Activated CD8-positive, alpha-beta memory T cell treated with anti-CD3 and anti-CD28 coated beads, Interleukin-2, amount 50 U/mL, for 24 hours (primary cell): ENCODE results near the gene TTC21A.

Source experiments
- DNase-seq: peaks from one replicate; pipeline ENCODE4 v3.0.0-alpha.2; 2020; ENCODE audit errors: extremely low read depth

The TTC21A gene

DNA sequence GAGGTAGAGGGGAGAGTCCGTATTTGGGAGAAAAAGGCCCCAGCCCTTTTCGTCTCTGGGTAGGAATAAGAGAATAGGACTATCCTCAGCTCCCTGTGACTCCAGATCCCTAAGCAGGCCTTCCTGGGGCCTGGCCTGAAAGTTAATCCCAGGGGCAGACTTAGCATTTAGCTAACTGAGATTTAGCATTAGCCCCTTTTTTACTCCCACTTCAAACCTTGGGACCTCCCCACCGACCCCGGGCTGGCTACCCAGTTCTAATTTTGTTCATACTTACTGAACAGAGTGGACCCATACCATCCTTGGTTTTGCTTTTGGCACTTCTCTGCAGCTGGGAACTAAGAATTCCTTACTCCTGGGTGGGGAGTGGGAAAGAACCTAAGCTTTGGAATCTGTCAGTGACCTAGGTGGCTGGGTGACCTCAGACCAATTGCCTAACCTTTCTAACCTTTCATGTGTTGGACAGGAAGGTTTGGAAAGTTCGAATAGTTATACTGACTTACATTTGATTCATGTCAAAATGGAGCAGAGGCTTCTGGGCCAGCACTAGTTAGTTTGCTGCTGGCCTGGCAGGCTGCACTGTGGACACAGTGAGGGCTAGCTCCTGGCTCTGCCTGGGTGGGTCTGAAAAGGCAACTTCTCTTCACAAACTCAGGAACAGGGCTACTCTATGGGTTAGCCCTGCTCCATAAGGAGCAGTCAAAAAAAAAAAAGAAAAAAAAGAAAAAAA, 11.6 kb downstream of the TTC21A start:
- no peak for DNase-seq

DNA sequence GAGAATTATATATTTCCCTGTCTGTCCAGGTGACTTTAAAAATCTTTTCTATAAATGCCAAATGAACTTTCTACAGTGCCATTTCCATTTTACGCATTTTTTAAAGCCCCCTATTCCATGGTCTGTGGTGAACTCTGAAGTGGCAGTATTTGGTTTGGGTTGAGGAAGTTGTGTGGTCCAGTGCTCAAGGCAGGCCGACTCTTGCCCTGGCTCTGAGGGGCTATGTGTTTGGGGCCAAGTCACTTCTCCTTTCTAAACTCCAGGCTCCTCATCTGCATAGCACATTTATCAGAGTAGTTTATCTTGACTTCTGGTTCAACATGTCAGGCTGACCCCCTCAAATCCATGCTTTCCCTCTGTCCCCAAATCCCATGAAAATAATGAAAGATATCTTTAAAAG, 14.1 kb downstream of the TTC21A start:
- DNase-seq, result no peak

DNA sequence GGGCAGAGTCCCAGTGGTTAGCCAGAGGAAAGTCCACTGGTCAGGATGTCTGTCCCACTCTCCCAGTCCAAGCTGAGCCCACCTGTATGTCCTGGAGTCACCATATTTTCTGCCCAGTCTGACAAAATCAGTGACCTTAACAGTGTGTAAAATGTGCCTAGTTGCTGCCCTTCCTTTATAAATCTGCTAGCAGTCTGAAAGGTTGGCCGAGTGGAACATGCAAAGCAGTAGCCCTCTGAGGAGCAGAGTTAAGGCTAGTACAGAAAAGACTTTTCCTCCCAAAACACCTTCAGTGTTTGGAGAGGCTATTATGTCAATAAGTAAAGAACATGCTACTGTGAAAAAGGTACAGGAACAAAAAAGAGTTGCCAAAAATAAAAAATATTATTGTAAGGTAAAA, 15.3 kb downstream of the TTC21A start:
- DNase-seq, result no peak

DNA sequence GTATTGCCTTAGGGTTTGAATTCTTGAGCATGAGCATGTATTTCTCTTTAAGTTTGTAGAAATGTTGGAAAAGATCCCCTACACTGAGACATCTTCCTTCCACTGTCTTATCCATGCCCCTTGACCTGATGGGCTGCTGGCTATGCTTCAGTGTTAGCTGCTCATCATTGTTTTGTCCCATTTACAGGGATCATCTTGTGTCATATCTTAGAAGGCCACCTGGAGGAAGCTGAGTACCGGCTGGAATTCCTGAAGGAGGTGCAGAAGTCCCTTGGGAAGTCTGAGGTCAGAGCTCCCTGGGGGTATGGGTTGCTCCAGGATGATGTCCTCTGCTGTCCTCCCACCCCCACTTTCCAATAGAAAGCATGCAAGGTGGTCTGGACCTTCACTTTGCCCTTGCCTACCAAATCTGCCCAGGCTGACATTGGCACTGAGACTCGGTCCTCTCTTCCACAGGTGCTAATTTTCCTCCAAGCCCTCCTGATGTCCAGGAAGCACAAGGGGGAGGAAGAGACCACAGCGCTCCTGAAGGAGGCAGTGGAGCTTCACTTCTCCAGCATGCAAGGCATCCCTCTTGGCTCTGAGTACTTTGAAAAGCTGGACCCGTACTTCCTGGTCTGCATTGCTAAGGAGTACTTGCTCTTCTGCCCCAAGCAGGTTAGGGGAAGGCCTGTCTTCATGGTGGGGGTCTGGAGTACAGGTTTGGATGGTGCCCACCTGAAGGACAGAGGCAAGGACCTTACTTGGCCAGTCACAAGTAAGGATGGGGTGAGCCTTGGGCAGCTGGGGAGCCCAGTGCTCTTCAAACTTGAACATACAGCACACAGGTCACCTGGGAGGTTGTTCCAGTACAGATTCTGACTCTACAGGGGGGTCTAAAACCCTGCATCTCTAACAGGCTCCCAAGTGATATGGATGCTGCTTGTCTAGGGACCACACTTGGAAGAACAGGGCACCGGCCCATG, 17.7 kb downstream of the TTC21A start:
- no peak for DNase-seq

DNA sequence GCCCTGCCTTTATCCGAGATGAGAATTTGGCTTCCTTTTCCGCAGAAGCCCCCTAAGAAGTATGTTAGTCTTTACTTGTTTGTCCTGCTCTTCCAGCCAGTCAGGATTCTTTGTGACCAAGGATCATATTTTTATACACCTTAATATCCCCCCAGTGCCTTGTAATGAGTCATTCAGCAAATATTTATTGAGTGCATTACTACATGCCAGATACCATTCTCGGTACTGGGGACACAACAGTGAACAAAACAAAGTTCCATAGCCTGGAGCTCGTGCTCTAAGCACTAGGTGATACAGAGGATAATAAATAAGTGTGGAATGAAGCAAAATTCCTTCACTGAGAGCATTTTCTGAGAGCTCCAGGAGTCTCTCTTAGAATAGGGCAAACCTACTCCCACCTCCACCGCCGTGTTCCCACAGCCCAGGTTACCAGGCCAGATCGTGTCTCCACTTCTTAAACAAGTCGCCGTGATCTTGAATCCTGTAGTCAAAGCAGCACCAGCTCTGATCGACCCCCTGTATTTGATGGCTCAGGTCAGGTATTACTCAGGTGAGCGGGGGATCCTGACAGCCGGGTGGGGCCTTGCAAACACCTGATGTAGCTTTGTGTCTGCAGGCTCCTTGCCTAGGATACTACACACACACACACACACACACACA, 18.5 kb downstream of the TTC21A start:
- no peak for DNase-seq

DNA sequence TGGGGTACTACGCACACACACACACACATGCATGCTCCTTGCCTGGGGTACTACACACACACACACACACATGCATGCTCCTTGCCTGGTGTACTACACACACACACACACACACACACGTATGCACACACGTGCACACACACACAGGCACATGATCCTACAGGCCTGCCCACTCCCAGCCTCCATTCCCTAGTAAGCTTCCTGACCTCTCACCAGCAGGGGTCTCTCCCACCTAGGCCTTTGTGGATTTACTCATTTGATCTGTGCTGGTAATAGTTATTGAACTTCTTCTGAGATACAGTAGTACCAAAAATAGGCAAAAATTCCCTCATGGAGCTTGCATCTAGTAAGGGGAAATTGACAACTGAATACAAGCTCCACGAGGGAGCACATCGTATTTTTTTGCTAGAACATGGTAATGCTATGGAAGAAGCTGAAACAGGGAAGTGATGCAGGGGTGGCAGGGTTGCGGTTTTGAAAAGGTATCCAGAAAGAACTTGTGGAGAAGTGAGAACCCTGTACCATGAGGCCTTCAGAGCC, 19.1 kb downstream of the TTC21A start:
- DNase-seq, result no peak

DNA sequence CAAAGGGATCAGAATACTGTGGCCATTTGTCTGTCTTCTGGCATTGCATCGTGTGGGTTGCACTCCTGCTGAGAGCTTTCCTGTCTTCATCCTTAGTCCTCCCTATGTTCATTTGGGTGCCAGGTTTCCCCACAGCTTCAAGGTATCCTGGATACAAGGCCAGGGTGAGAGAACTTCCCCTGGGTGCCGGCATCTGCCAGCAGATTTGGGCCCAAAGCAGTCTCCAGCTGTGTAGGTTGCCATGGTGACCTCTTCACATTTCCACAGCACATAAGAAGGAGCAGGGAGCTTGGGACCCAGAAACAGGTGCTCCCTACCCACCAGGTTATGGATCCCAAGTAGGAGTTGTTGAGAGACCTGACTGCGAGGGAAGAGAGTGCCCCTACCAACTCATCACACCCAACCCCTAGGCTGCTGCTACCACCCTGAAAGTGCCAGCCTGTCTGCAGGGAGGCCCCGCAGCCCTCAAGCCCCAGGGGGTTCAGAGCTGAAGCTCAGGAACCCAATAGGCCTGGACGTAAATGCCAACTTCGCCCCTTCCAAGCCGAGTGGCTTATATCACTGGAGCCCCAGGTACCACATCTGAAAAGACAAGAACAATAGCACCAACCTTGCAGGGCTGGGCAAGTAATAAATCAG, 19.9 kb downstream of the TTC21A start:
- DNase-seq, result no peak

DNA sequence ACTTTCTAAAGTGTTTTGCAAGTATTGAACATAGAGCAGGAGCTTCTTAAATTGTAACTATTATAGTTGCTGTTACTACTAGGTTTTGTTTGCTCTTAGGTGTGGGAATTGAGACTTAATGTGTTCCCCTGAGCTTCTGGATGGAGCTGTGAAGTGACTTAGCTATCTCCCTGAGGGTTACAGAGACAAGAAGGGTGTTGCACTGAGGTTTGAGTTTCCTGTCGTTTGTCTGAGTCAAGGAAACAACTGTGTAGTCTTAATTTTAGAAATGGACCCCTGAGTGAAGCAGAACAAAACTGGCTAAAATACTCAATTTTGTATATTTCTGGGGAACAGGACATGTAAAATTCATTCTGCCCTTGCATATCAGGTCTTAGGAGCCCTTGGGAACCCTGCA, 20.4 kb downstream of the TTC21A start:
- no peak for DNase-seq

DNA sequence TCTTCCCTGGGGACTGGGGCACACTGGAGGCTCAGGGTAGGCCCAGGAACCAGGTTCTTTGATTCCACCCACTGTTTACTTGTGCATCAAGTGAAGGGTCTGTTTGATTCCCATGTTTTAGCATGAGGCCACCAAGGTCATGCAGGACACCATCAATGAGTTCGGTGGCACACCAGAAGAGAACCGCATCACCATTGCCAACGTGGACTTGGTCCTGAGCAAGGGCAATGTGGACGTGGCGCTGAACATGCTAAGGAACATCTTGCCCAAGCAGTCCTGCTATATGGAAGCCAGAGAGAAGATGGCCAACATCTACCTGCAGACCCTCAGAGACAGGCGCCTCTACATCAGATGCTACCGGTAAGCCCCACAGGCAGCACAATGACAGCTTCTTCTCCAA, 21.5 kb downstream of the TTC21A start:
- no peak for DNase-seq

DNA sequence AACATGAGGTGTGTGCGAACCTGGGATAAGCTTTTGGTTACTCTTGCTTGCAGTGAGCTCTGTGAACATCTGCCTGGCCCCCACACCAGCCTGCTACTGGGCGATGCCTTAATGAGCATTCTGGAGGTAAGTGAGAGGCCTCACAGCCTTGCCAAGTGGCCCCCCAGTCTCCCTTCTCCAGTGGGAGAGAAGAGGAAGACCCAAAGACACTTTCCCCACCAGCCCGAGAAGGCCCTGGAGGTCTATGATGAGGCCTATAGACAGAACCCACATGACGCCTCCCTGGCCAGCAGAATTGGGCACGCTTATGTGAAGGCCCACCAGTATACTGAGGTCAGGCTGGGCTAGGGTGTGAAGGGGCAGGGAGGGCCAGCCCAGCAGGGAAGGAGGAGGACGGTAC, 22.5 kb downstream of the TTC21A start:
- DNase-seq, result no peak

DNA sequence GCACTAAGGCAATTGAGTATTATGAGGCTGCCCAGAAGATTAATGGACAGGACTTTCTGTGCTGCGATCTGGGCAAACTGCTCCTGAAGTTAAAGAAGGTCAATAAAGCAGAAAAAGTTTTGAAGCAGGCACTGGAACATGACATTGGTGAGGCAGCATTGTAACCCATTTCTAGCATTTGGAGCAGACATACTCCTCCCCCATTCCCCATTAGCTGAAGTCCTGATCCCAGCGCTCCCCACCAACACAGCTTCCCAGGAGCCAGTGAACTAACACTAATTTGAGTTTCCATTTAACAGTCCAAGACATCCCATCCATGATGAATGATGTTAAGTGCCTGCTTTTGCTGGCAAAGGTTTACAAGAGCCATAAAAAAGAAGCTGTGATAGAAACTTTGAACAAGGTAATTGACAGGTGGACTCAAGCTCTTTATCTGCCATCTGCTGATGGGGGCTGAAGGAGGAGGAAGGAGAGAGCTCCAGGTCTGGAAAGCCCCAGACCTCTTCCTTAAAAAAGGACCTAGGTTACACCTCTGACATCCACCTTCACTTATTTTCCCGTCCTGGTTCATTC, 23.3 kb downstream of the TTC21A start:
- DNase-seq, result no peak

DNA sequence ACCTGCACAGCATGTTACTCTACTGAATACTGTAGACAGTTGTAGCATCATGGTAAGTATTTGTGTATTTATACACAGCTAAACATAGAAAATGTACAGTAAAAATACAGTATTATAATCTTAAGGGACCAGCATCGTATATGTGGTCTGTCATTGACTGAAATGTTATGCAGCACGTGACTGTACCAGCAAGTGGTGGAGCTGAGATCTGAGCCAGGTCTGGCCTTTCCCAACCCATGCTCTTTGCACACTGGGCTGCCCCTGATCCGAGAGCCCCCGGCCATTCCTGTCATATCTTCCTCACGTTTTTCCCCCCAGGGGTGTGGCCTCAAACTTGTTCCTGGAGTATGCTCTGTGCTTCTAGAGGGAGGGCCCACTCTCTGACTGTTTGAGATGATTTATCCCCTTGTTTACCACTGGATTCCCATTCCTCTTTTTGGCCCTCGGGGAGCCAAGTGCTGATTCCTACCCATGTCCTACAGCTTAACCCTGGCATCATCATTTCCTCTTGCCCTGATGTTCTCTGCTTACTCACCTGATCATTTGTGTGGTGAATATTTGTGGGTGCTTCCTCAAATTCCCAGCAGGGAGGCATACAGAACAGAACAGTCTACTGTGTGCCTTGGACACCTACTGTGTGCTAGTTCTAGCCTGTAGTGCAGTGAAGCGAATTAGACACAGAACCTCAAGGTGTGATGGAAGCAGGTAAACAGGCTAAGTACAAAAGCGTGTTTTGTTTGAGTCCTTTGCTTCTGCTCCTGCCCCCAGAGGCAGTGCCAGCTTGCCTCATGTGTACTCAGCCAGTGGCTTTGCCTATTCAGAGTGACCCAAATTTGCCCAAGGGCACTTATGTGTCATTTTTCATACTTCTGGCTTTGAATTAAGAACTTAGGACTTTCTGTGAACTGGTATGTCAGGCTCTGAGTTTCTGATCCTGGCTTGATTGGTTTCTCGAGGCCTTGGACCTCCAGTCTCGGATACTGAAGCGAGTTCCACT, 24.9 kb downstream of the TTC21A start:
- DNase-seq, result no peak

DNA sequence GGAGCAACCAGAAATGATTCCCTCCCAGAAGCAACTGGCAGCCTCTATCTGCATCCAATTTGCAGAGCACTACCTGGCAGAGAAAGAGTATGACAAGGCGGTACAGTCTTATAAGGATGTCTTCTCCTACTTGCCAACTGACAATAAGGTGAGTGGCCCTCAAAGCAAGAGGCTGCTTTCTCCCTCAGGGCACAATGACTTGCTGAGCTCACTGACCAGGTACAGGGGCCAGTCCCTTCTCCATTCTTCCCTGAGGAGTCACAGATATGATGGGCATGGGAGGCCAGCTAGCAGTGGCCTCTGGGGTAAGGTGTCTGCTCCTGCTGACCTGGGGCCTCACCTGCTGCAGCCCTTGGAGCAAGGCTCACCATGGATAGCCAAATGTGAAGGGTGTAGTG, 25.6 kb downstream of the TTC21A start:
- no peak for DNase-seq

DNA sequence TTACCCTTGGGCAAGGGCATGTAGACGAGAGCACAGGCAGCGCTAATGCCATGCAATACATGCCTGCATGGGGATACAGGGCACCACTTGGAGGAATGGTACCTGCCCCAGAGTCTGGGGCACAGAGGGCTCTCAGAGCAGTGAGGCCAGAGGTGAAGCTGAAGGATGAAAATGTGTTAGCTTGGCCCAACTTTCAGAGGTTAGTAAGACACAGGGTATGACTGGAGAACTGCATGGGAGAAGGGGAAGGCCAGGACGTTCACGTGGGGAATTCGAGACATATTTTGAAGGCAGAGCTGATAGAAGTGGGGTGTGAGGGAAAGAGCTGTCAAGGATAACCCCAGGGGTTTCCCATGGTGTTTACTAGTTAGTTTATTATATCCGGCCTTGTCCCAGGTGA, 26.3 kb downstream of the TTC21A start:
- DNase-seq, result no peak

DNA sequence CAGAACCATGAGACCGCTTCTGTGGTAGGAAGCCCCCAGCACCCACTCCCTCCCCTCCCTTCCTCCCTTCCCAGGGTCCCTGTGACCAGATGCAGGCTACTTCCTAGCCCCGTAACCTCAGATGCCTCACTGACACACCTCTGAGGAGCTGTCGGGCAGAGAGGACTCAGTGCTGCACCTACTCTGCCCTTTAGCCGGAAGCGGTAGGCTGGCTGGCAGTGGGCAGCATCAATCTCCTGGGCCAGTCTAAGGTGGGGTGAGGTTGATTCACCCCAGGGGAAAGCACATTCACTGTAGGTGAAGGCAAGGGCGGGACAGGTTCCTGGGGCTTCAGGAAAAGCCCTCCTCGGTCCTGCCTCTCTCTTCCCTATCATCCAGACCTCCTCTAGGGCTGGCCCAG, 26.8 kb downstream of the TTC21A start:
- no peak for DNase-seq

DNA sequence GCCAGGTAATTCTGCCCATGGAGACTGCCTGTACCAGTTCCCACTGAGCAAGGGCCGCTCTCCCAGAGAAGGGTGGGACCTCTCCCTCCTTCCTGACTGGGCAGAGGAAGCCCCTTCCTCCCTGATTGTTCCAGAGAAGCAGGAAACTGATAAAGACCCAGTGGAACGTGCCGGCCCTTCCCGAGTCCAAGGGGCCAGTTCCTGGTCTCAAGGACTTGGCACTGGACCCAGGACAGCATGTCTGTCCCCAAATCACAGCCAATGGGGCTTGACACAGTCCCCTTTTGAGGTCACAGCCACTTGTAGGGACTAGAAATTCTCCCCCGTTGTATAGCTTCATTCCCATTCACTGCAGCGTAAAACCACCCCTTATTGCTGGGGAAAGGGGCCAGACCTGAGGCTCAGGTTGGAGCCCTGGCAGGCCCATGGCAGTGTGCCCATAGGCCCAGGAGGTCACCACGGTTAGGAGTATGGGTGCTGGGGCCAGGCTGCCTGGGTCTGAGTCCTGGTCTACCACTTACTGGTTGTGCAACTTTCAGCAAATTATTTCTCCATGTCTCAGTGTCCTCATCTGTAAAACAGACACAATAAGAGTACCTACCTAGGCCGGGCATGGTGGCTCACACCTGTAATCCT, 27.8 kb downstream of the TTC21A start:
- DNase-seq, result no peak

DNA sequence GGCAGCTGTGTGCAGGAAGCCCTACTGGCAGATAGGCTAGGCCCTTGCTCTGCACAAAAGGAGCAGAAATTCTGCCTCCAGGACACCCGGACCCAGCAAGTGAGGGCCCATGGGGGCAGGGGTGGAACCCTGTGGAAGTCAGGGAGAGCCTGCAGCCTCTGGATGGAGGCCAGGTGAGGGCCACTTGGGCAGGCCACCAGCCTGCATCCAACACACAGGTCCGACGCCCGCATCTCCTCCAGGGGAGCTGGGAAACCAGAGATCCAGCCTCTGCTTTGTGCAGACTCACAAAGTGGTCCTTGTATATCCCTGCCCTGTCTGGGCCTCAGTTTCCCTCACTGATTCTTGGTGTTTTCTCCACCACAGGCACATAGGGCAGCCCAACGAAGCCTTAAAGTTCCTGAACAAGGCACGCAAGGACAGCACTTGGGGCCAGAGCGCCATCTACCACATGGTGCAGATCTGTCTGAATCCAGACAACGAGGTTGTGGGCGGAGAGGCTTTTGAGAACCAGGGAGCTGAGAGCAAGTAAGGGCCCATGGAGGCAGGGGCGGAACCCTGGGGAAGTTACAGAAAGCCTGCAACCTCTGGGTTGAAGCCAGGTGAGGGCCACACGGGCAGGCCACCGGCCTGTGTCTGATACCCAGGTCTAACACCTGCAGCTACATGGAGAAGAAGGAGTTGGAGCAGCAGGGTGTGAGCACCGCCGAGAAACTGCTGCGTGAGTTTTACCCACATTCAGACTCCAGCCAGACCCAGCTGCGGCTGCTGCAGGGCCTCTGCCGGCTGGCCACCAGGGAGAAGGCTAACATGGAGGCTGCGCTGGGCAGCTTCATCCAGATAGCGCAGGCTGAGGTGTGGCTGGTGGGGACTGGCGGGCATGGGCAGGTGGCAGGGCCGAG, 29.3 kb downstream of the TTC21A start:
- no peak for DNase-seq

DNA sequence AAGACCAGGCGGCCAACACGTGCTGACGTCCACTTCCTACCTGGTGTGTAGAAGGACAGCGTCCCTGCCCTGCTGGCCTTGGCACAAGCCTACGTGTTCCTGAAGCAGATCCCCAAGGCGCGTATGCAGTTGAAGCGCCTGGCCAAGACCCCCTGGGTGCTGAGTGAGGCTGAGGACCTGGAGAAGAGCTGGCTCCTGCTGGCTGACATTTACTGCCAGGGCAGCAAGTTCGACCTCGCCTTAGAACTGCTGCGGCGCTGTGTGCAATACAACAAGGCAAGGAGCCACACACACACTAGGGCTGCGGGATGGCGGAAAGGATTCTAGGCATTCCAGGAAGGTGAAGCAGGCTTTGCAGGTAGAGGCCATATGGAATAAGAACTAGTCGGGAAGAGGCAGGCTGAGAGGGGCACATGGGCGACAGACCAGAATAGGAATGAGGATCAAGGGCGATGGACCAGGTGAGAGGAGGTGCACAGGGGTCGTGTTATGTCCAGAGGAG, 30.0 kb downstream of the TTC21A start:
- DNase-seq, result no peak
